ELR (cell line): ENCODE data around the gene TCAF2.
"Not testable (repeated sequence)": the region's sequence is repeated elsewhere in the genome, so short reads cannot be mapped to it uniquely, and the experiment has no call there.

Source experiments
- DNase-seq: peaks from one replicate; pipeline ENCODE4 v3.0.0-alpha.2; 2015; ENCODE audit warnings: low read depth

TCAF2 gene

DNA sequence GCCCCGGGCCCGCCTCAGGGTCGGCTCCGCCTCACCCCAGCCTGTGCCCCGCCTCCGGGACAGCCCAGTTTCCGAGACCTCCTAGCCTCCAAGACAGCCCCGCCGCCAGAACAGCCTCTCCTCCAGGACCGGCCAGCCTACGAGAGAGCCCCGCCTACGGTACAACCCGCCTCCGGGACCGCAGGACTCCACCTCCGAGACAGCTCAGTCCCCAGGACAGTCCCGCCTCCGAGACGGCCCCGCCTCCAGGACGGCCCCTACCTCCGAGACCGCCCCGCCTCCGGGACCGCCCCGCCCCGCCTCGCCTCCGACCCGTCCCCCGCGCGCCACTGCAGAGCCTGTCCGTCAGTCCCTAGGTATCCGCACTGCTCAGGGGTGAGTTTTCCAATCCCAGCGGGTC, at the start of gene TCAF2:
TSS of gene TCAF2 (plus strand) at position 329 of the 400 bp plus-strand sequence.
- not testable (repeated sequence) for DNase-seq

DNA sequence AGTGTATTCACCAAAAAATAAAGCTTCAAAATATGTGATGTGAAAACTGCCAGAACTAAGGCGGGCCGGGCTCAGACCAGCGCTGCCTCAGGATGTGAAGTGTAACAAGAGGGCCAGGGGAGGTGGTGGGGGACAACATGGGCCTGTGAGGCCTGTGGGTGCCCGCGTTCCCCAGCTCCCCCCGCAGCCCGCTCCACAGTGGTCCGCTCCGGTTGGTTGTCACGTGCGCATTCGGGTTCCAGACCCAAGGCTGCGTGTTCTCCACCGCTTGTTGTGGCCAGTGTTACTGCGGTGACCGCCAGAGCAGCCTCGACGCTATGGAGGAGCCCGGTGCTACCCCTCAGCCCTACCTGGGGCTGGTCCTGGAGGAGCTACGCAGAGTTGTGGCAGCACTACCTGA, 49.3 kb upstream of the TCAF2 start, which contains the start of gene CTAGE15:
TSS of gene CTAGE15 (plus strand) at position 301 of the 400 bp plus-strand sequence. CDS start at position 318, 17 bp downstream.
- not testable (repeated sequence) for DNase-seq

DNA sequence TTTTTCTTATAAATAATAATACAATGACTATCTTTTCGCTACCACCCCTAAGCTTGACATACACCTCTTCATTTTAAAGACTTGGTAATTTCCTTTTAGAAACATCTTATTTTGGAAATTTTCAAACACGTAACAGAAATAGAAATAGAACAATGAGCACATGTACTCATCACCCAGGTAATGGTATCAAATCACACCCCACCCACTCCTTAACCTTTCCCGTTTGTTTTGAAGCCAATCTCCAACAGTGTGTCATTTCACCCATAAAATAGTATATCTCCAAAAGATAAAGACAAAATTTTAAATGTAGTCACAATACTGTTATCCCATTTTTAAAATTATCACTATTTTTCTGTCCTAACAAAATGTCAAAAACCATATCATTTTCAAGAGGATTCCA, 32.6 kb upstream of the TCAF2 start:
- not testable (repeated sequence) for DNase-seq

DNA sequence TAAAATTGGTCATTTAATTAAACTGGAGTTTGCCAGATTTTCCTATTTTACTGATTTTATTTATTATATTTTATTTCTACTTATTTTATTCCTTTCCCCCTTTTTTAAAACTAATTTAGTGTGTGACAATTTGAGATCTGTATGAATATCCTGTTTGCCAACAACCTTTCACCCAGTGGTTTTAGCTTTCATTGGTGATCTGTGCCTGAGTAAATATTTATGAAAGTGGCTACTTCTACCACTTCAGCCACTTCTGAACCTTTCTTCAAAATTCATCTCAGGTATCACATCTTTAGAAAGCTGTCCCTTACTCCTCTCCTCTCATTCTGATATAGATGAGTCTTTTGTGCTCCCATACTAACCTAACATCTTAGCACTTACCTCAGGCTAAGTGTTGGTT, 30.9 kb upstream of the TCAF2 start:
- not testable (repeated sequence) for DNase-seq

DNA sequence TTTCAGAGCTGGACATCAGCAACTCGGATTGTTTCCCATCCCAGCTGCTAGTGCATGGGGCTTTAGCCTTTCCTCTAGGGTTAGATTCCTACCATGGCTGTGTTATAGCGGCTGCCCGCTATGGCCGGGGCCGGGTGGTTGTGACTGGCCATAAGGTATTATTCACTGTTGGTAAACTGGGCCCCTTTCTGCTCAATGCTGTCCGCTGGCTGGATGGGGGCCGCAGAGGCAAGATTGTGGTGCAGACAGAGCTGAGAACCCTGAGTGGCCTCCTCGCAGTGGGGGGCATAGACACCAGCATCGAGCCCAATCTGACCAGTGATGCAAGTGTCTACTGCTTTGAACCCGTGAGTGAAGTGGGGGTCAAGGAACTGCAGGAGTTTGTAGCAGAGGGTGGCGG, 22.7 kb upstream of the TCAF2 start:
- not testable (repeated sequence) for DNase-seq

DNA sequence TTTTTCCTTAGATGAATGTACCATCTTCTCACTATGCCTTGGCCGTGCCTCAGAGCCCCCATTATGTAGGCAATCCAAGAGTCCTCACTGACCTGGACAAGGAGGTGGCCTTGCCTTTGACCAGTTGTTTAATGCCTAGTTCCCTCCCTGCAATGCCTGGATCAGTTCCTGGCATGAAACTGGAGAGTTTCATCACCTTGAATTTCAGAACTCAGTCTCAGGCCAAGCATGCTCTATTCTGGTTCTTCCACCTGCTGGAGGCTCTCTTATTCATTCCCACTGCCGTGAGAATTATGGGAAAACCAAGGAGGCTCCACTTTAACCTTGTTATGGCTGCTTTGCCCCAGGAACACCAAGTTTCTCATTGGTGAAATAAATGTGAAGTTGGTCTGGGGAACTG, 17.2 kb upstream of the TCAF2 start:
- DNase-seq, result not testable (repeated sequence)

DNA sequence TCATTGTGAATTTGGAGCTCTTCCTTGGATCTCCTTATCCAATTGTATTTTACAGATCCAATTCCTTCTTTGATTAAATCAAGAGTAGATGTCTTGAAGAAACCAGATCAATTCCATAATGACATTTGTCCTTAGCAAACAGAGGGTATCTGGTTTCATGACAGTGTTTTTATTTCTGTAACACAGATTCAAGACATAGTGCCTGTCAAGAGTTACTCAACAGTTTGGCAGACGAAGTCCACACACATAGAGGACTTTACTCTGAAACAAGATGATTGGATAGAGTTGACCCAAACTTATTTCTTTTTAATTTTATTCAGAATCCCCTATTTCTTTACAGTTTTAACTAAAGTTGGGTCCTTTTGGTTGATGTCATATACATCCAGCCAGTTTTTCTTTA, 14.7 kb upstream of the TCAF2 start:
- not testable (repeated sequence) for DNase-seq

DNA sequence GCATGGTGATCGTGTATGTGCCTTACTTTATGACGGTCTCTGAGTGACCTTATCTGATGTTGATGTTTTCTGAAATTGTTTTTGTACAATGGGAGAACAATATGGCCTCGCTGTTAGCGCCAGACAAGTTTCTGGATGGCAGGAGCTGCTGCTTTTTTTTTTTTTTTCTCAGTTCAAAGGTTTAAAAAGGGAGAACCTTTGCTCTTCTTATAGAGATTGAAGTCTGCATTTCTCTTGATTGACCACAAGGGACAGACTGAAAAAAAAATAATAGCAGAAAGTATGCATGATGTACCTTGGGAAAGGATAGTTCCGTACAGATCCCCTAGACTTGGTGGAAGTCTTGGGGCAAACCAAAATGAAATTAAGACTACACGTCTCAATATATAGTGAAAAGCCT, 5.2 kb upstream of the TCAF2 start:
- peak; percentile 20 for DNase-seq

DNA sequence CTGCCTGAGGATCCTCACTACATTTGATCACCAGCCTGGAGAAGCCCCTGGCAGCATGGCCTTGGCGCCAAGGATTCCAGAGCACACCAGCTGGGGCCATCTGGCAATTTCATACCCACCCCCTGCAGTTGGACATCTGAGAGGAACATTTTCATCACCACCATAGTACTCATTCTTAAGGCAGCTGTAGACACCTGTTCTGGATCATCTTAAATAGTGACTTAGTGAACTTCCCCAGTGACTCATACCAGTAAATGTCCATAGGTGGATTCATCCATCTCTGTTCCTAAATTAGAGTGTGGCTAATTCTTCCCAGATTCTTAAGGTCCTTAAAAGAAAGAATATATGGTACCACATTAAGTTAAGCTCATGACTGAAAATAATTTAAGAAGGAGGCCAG, 3.6 kb upstream of the TCAF2 start:
- not testable (repeated sequence) for DNase-seq

DNA sequence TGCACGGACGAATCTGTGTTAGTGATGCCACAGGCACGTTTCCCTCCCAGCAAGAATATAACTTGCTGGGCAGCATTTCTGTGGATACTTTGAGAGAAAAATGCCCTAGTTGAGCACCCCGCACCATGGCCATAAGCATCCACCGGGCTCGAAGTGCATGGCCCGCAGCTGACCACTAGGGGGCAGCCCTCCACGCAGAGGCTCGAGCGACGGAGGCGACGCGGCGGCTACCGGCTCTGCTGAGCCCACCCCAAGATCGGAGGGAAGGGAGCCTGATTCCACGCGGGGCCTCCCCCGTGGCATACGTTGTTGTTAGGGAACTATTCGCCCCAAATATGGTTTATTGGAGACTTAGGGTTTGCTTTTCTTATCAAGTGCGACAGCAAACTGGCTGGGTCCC, 716 bp upstream of the TCAF2 start:
- DNase-seq, result not testable (repeated sequence)

DNA sequence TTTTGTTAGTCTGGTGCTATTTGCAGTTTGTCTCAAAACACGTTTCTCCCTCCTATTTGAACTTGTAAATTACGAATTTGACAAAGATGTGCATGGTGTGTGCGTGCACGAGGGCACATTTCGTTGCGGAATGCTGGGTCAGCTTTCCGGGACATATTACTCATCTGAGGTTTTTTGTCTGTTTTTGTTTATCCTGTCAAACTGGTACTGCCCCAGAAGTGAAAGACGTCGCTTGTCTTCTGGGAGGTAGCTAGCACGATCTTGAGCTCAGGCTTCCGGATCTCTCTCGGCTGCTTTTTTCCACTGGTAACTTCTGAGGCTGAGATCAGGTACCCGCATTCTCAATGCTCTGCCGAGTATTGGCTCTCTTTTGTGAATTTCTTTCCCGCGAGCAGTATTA, 401 bp downstream of the TCAF2 start:
- DNase-seq, result not testable (repeated sequence)

DNA sequence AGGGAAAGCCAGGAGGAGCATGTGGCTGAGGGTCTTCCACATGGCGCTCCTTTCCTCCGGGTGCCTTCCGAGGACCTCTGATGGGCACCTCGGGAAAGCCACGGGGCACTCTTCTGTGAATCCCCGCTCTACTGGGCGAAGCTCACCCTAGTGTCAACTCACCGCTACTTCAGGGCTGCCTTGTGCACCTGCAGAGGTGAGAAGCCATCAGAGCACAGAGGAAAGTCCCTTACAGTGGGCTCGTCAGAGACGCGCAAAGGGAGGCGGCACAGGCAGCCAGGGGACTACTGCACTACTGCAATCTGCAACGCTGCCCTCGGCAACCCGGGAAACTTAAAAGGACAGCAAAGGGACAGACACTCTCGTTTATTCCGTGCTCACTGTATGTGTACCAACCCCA, 1.4 kb downstream of the TCAF2 start:
- DNase-seq, result not testable (repeated sequence)

DNA sequence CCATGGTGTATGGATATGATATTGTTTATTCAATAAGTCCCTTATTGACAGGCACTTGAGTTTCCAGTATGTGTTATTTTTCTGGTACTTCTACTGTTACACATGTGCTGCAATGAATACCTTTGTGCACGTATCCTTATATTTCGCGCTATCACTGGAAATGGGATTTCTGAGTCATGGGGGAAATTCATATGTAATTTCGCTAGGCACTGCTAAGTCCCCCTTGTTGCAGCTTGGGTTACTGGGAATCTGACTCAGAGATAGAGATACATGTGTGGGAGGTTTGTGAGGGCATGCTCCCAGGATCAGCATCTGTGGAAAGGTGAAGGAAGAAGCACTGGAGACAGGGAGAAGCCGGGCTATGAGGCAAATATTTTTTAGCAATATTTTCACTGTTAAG, 9.9 kb downstream of the TCAF2 start:
- not testable (repeated sequence) for DNase-seq

DNA sequence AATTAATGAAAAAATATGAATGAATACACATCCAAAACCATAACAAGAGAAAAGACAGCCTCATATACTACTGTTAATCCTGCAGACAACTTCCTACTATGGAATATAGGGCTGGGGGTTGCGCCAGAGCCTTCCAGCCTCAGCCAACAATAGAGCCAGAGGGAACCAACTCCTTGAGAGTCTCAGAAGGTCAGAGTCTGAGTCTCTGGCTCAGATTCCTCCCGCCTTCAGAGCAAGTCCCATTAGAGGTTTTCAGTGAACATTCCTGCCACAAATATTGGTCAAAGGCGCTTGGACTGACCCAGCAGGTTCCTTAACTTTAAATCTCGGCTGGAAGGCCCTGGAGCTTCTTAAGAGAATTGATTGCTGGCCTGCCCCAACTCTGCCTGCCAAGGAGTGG, 11.7 kb downstream of the TCAF2 start:
- DNase-seq, result not testable (repeated sequence)

DNA sequence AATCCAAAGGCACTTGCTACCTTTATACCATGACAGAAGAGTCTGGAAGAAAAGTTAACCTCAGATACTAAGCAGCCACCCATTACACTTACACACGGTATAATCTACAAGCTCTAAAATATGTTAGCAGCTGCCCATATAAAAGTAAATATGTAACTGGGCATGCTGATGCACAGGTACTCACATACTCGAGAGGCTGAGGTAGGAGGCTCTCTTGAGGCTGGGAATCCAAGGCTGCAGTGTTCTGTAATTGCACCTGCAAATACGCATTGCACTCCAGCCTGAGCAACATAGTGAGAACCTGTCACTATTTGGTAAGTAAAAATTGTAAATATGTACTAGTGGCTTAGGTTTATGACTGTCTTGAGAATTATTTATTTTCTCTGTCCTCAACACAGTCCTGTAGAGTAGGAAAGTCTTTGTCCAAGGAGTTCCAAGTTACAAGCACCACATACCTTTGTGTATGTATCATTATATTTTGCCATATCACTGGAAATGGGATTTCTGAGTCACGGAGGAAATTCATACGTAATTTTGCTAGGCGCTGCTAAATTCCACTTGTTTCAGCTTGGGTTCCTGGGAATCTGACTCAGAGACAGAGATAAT, 12.3 kb downstream of the TCAF2 start:
- not testable (repeated sequence) for DNase-seq

DNA sequence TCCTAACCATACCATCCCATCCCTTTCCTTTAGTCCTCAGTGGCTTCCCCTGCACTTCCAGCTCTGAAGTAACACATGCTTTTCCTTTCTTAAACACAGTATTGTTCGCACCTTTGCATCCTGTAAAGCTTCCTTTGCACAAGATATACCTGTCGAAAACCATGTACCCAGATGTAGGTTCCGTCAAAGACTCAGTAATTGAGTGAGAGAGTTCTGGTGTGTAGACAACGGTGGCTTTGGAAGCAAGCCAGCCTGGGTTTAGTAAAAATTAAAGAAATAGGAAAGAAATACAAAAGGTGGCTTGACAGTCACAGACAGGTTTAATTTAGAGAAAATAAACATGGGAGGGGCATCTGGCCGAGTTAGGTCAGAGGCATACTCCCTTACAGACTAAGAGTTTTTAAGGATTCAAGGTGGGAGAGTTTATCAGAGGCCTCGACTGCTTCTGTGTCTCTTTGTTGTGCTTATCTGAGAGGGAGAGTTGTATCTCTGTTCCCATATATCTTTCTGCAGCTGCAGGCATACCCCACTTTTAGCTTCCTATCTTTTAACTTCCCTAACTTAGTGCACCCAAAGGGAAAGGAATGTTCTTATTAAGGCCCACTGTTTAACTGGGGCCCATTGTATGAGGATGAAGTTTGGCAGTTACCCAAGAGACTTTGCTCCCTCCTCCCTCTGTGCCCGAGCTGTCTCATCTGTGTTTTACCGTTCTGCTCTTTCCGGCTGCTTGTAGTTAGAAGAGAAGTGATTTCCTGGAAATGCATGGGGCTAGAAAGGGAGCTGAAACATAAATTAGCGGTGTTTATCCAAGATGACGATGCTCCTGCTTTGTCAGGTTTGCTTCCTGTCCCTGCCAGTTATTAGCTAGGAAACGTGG, 14.8 kb downstream of the TCAF2 start:
- not testable (repeated sequence) for DNase-seq

DNA sequence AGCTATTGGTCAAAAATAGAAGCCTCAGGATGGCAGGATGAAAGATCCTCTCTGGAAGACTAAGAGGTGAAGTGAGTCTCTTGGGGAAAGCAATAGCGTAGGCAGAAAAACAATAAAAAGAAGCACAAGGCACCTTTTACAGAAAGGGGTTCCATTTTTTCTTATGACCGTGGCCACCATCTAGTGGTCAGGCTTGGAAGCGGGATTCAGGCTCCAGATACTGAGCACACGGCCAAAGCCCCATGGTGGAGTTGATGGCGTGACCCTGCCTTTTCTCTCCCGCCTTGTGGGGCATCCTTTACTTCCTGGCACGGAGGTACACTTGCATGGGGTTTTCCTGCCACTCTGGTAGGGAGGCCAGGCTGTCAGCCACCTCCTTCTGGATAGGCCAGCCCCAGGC, 18.6 kb downstream of the TCAF2 start:
- DNase-seq, result not testable (repeated sequence)

DNA sequence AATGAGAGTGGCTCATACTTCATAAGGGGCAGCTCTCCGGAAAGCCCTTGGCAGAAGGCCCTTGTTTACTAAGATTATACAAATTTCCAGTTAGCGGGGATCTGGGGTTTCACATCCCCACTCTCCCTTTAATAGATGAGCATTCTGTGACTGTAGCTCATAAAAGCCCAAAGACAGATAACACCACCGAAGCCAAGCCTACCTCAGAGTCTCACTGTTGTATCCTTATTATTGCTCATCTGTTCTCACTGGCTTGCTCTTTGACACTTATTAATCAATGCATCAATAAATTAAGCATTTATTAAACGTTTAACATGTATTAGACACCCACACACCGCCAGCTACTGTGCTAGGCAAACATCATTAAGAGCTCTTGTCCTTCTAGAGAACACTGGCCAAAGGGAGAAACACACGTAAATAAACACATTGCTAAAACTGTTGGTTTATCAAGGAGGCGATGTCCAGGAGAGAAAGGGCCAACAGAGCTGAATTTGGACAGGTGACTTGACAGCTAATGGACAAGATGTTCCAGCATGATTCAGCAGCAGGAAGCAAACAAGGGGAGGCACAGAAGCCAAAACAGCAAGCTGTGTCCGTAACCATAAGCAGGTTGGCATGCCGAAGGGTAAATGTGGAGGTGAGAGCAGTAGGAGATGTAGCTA, 19.9 kb downstream of the TCAF2 start:
- DNase-seq, result not testable (repeated sequence)

DNA sequence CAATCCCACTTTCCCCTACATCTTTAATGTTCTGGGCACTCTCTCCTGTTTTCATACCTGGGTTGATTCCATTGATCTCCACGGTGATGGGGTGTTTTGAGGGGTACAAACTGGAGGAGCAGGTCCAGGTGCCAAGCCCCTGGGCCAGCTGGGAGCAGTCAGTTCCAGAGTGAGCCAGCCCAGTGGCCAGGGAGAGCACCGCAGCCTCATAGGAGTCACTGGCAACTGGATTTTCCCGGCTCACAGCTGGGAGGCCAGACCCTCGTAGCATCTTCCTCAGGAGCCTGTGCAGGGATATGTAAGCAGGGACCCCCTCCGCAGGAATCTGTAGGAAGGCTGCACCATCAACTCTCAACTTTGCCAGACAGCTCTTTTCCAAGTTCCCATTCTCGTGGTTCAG, 25.8 kb downstream of the TCAF2 start:
- DNase-seq, result not testable (repeated sequence)

DNA sequence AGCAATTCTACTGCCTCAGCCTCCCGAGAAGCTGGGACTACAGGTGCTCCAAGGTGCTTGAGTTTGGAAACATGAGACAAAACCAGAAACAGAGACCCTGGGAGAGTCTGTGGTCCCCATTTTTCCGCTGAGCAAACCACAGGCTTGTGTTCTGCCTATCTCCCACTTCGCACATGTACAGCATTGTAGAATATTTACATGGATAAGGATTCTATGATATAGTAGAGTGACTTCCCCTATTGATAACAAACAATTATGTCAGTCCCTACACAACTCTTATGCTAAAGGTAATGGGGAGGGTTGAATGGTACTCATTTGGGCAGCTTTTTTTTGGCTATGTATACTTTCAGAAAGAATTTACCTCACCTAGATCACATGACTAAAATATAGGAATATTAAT, 29.1 kb downstream of the TCAF2 start:
- not testable (repeated sequence) for DNase-seq

DNA sequence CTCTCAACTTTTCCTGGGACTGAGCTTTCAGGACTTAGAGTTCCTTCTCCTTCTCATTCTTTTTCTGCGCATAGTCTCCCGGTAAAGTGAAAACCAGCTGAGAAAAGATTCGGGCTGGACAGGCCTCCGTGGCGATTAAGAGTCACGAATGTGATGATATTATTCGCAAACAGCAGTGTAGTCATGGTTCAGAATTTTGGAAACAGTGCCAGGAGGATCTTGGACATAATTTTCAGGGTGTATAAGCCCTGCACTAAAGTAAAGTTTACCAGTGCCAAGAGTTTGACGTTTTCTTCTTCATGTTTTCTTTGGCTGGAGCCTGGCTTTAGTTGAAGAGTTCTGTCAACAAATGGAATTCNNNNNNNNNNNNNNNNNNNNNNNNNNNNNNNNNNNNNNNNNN, 29.7 kb downstream of the TCAF2 start:
- DNase-seq, result not testable (repeated sequence)
